Measurements from ENCODE around the gene PRKCB.

- TF ChIP-seq CTCF (IDR thresholded peaks at IDR 0.05) (no peak), POLR2A (IDR thresholded peaks at IDR 0.05) (no peak)
Measured at GRCh38 chr16:23861874-23862273, 26.1 kb downstream of the PRKCB start.
